Prostate gland (tissue), 2 donors: ENCODE data around the gene HSPBP1. TPM values are rescaled to one million over a fixed set of nuclear protein-coding genes. Genes with fewer than 3 reads are reported as not detected.

Experiments
- DNase-seq: peaks from one replicate; pipeline ENCODE4 v3.0.0-alpha.2; 2019; ENCODE audit warnings: low spot score
- H3K27ac ChIP-seq, 2 donors: fragments of 200-600 bp; sonication (generic); 2 replicates each; pipeline ENCODE4 v1.5.1; 2017 to 2019
- H3K27me3 ChIP-seq: fragments of 200-600 bp; sonication (generic); replicated peaks from 2 replicates; pipeline ENCODE4 v1.5.1; 2019; ENCODE audit not compliant: insufficient read depth
- H3K36me3 ChIP-seq, 2 donors: fragments of 200-600 bp; sonication (generic); 1 replicate in 1 of 2; 2 replicates in 1 of 2; pipeline versions ENCODE4 v1.5.1 to v1.8.1; 2017 to 2019
- H3K4me1 ChIP-seq: fragments of 200-600 bp; sonication (generic); replicated peaks from 2 replicates; pipeline ENCODE4 v1.5.1; 2019
- H3K4me3 ChIP-seq, 2 donors: fragments of 200-600 bp; sonication (generic); 2 replicates each; pipeline ENCODE4 v1.5.1; 2017 to 2019
- H3K9me3 ChIP-seq: fragments of 200-600 bp; sonication (generic); 2 replicates; pipeline ENCODE4 v1.5.1; 2017
- CTCF ChIP-seq, 4 experiments: fragments of 200-600 bp in 2 of 4; fragments of 450-650 bp in 2 of 4; sonication (generic) in 2 of 4; IDR thresholded peaks; 1 replicate in 3 of 4; 2 replicates in 1 of 4; pipeline ENCODE4 v1.5.1; 2016 to 2019; ENCODE audit warnings: antibody characterized with exemption in 4 of 4, mild to moderate bottlenecking in 2 of 4, moderate library complexity in 2 of 4
- POLR2A ChIP-seq: fragments of 450-650 bp; IDR thresholded peaks from one replicate; pipeline ENCODE4 v1.6.1; 2016; ENCODE audit warnings: antibody characterized with exemption, mild to moderate bottlenecking
- POLR2AphosphoS5 ChIP-seq: sonication (generic); formaldehyde crosslinking; IDR thresholded peaks from one replicate; pipeline ENCODE4 v1.6.1; 2017; ENCODE audit warnings: antibody characterized with exemption
- WGBS: methylation state at CpG from one replicate; pipeline ENCODE4 v1.1.5; 2018; 5-methylcytosine and 5-hydroxymethylcytosine counted together
- intact Hi-C: fragments of 100-400 bp; cut with DNase I; formaldehyde crosslinking; loops from one replicate; pipeline ENCODE4 v1.14.2; 2022
- total RNA-seq, 2 donors: library from RNA; depleted of rRNA; stranded (reverse); fragments of >200 nt; gene quantifications; one replicate each; pipeline ENCODE4 v1.1.0, GENCODE V29; 2016

HSPBP1 gene
- total RNA-seq, 2 donors from 2014 or later = 33.6 to 36.0 TPM

- Histone ChIP-seq H3K4me1 (no peaks in the 10 kb centered on the region), H3K27me3 (no peaks in the 10 kb centered on the region), H3K36me3 (peaks cover 40 to 63% of the 10 kb centered on the region in 2 donors), H3K27ac (no peak overlapping the region), H3K4me3 (no peak overlapping the region), H3K9me3 (no peaks in the 10 kb centered on the region)
- DNase-seq = no peak
- 88% methylated on average over 30 of the region's 37 CpGs for WGBS
- intact Hi-C loops = no loop called here
- TF ChIP-seq POLR2AphosphoS5 (no peak), POLR2A (no peak), CTCF (IDR thresholded peaks at IDR 0.05) (no peak)
Measured at GRCh38 chr19:55241143-55241934, 38.6 kb downstream of the HSPBP1 start.

GRCh38 chr19:55240713-55241020 lies 39.2 kb downstream of the HSPBP1 start:
- no peaks in the 10 kb centered on the region for H3K9me3 ChIP-seq
- no peak overlapping the region for H3K27ac ChIP-seq
- peaks cover 40 to 61% of the 10 kb centered on the region in 2 donors for H3K36me3 ChIP-seq
- 85% methylated on average over 6 of the region's 6 CpGs for WGBS
- H3K4me1 ChIP-seq = no peaks in the 10 kb centered on the region
- intact Hi-C loops = no loop called here
- TF ChIP-seq POLR2A = no peak
- no peak for TF ChIP-seq POLR2AphosphoS5
- no peak for TF ChIP-seq CTCF (IDR thresholded peaks at IDR 0.05)
- H3K27me3 ChIP-seq = no peaks in the 10 kb centered on the region
- no peak overlapping the region for H3K4me3 ChIP-seq
- DNase-seq = no peak

- H3K27ac ChIP-seq = no peak overlapping the region
- H3K4me1 ChIP-seq = no peaks in the 10 kb centered on the region
- H3K9me3 ChIP-seq = no peaks in the 10 kb centered on the region
- WGBS = 89% methylated on average over 12 of the region's 12 CpGs
- no peak for DNase-seq
- H3K4me3 ChIP-seq = no peak overlapping the region
- no peaks in the 10 kb centered on the region for H3K27me3 ChIP-seq
- intact Hi-C loops = no loop called here
- H3K36me3 ChIP-seq = peaks cover 28 to 45% of the 10 kb centered on the region in 2 donors
- no peak for TF ChIP-seq POLR2AphosphoS5
- TF ChIP-seq POLR2A = no peak
- TF ChIP-seq CTCF (IDR thresholded peaks at IDR 0.05) = no peak
Measured at GRCh38 chr19:55239004-55239403, 40.9 kb downstream of the HSPBP1 start.

GRCh38 chr19:55238030-55238429 lies 41.9 kb downstream of the HSPBP1 start:
- no peak for DNase-seq
- TF ChIP-seq POLR2AphosphoS5 (no peak), CTCF (IDR thresholded peaks at IDR 0.05) (no peak), POLR2A (no peak)
- intact Hi-C loops = no loop called here
- H3K9me3 ChIP-seq = no peaks in the 10 kb centered on the region
- H3K4me1 ChIP-seq = no peaks in the 10 kb centered on the region
- 90% methylated on average over 8 of the region's 8 CpGs for WGBS
- no peak overlapping the region for H3K4me3 ChIP-seq
- no peaks in the 10 kb centered on the region for H3K27me3 ChIP-seq
- H3K27ac ChIP-seq = no peak overlapping the region
- peaks cover 26 to 45% of the 10 kb centered on the region in 2 donors for H3K36me3 ChIP-seq

GRCh38 chr19:55232986-55233385 lies 46.9 kb downstream of the HSPBP1 start:
- Histone ChIP-seq H3K36me3 (peaks cover 14 to 38% of the 10 kb centered on the region in 2 donors), H3K9me3 (no peaks in the 10 kb centered on the region)

More at GRCh38 chr19:55232986-55233385, 46.9 kb downstream of the HSPBP1 start:
- WGBS = 86% methylated on average over 5 of the region's 5 CpGs
- no peaks in the 10 kb centered on the region for H3K27me3 ChIP-seq
- intact Hi-C loops = no loop called here
- H3K27ac ChIP-seq = no peak overlapping the region
- H3K4me3 ChIP-seq = no peak overlapping the region
- TF ChIP-seq CTCF (IDR thresholded peaks at IDR 0.05) = no peak
- no peak for DNase-seq
- no peaks in the 10 kb centered on the region for H3K4me1 ChIP-seq
